Panc1 (cell line): ENCODE measurements around the gene COL6A2. TPM values are rescaled to one million over a fixed set of nuclear protein-coding genes. Genes with fewer than 3 reads are reported as not detected.

ENCODE experiments used
- ATAC-seq: fragments of 200-7000 bp; cut with Tn5 transposase; 2 replicates; pipeline ENCODE4 v1.9.1; 2020; ENCODE audit warnings: mild to moderate bottlenecking, moderate library complexity
- BruUV-seq: library from RNA; stranded (reverse); fragments of 400-500 nt; replicated peaks from 2 replicates; lab custom pipeline; 2021; lab: Mats Ljungman, UMichigan
- CTCF ChIA-PET: fragments of 300-600 bp; sonication (Branson Sonifier 250); formaldehyde crosslinking; loops from one replicate; lab custom pipeline; 2022; ENCODE audit warnings: antibody characterized with exemption; lab: Charles Lee
- POLR2A ChIA-PET: fragments of 300-600 bp; sonication (Branson Sonifier 250); formaldehyde crosslinking; loops from one replicate; lab custom pipeline; 2022; ENCODE audit warnings: antibody characterized with exemption; lab: Charles Lee
- DNase-seq: peaks from one replicate; pipeline ENCODE4 v3.0.0-alpha.2; 2010; ENCODE audit warnings: low read depth, low spot score
- H3K27ac ChIP-seq: 2 replicates; pipeline ENCODE4 v1.5.1; 2011; ENCODE audit warnings: mild to moderate bottlenecking, low read length, inconsistent platforms
- H3K27me3 ChIP-seq: fragments of 200-500 bp; sonication (Bioruptor generic); 2 replicates; pipeline ENCODE4 v1.6.0; 2014; ENCODE audit warnings: low read length, inconsistent platforms; ENCODE audit not compliant: control insufficient read depth, insufficient read depth
- H3K36me3 ChIP-seq: fragments of 200-500 bp; sonication (Bioruptor generic); 2 replicates; pipeline ENCODE4 v1.5.1; 2014; ENCODE audit warnings: inconsistent platforms, mild to moderate bottlenecking, low read length, moderate library complexity; ENCODE audit not compliant: control insufficient read depth, insufficient read depth
- H3K4me1 ChIP-seq: 2 replicates; pipeline ENCODE4 v1.5.1; 2011; ENCODE audit warnings: inconsistent platforms, mild to moderate bottlenecking, low read length, moderate library complexity; ENCODE audit not compliant: control insufficient read depth, insufficient read depth
- H3K4me3 ChIP-seq, 2 experiments: 2 replicates each; pipeline ENCODE4 v1.5.1; 2011 to 2012; ENCODE audit warnings: low read depth in 2 of 2, low read length in 2 of 2, mild to moderate bottlenecking in 2 of 2, inconsistent platforms in 1 of 2, moderate library complexity in 1 of 2
- H3K9me3 ChIP-seq: fragments of 200-500 bp; sonication (Bioruptor generic); 2 replicates; pipeline ENCODE4 v1.5.1; 2014; ENCODE audit warnings: low read depth, mild to moderate bottlenecking, inconsistent platforms, low read length, moderate library complexity; ENCODE audit not compliant: control insufficient read depth, insufficient read depth
- POLR2AphosphoS5 ChIP-seq: IDR thresholded peaks from 2 replicates; pipeline ENCODE4 v1.6.1; 2012; ENCODE audit warnings: mild to moderate bottlenecking, low read depth, low read length, moderate library complexity
- SIN3A ChIP-seq: IDR thresholded peaks from 2 replicates; pipeline ENCODE4 v1.6.1; 2012; ENCODE audit warnings: low read depth, mild to moderate bottlenecking, low read length, moderate library complexity, borderline replicate concordance; ENCODE audit not compliant: insufficient read depth
- TCF7L2 ChIP-seq: IDR thresholded peaks from 2 replicates; pipeline ENCODE4 v1.6.1; 2011; ENCODE audit warnings: mild to moderate bottlenecking, low read depth, low read length, inconsistent platforms
- in situ Hi-C: cut with HindIII; loops from 2 replicates; pipeline ENCODE4 v1.10.0; 2016; ENCODE audit warnings: low sequenced_read_pairs, low pct_unique_long_range_greater_than_20kb
- intact Hi-C: fragments of 100-400 bp; cut with micrococcal nuclease; formaldehyde crosslinking; loops from one replicate; pipeline ENCODE4 v1.10.0; 2022; ENCODE audit not compliant: unreplicated experiment
- total RNA-seq: library from RNA; stranded (reverse); gene quantifications from one replicate; pipeline ENCODE4 v1.2.1, GENCODE V29; 2021; ENCODE audit not compliant: unreplicated experiment
- TF ChIP-seq, protein P1 (sequence below), 2 experiments: IDR thresholded peaks; 2 replicates each; pipeline ENCODE4 v1.6.1; 2011 to 2012; ENCODE audit warnings: low read depth in 2 of 2, control low read depth in 1 of 2, low read length in 1 of 2, mild to moderate bottlenecking in 1 of 2, moderate library complexity in 1 of 2; ENCODE audit not compliant: insufficient read depth in 1 of 2
- TF ChIP-seq, protein P2 (sequence below): fragments of 450-650 bp; IDR thresholded peaks from 2 replicates; pipeline ENCODE4 v1.5.1; 2017; ENCODE audit warnings: mild to moderate bottlenecking

The COL6A2 gene
- total RNA-seq, 1 experiment from 2014 or later: 29.9 TPM

DNA sequence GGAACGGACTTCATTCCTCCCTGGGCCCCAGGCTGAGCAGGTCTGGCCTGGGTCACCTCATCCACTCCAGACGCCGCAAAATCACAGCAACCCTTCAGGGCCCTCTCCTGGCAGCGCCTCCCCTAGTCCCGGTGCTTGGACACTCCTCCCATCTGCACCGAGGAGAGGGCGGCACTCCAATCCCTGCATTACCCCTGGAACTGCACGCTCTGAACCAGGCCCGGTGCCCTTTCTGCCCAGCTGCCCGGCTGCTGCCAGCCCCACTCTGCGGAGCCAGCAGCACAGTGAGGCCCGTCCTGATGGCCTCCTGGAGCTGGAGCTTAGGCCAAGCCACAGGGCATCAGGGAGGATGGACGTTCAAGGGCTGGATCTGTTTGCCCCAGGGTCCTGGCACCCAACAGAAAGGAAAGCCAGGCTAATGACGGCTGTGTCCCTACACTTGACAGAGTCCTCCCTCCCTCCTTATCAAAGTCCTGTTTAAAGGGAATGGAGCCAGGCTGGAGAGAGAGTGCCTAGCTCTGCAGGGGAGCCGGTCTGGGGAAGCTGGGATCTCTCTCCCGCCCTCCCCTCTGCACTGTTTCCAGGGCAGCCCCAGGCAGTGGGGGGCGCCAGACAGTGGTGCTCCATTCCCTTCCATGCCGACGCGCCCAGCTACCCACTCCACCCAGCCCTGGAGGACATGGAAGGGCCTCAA is 12.7 kb downstream of the COL6A2 start:
- no peak overlapping the region for H3K4me3 ChIP-seq
- BruUV-seq: no TSS peak
- no peaks in the 10 kb centered on the region for H3K9me3 ChIP-seq
- no peak for ATAC-seq
- POLR2A ChIA-PET: interaction anchor here (0.7 kb wide), 1 partner anchor 8 kb away, joined by 3 read pairs; no protein-coding TSS in a partner anchor
- TF ChIP-seq SIN3A (no peak), POLR2AphosphoS5 (no peak), TCF7L2 (no peak)
- TF ChIP-seq, protein P1, sequence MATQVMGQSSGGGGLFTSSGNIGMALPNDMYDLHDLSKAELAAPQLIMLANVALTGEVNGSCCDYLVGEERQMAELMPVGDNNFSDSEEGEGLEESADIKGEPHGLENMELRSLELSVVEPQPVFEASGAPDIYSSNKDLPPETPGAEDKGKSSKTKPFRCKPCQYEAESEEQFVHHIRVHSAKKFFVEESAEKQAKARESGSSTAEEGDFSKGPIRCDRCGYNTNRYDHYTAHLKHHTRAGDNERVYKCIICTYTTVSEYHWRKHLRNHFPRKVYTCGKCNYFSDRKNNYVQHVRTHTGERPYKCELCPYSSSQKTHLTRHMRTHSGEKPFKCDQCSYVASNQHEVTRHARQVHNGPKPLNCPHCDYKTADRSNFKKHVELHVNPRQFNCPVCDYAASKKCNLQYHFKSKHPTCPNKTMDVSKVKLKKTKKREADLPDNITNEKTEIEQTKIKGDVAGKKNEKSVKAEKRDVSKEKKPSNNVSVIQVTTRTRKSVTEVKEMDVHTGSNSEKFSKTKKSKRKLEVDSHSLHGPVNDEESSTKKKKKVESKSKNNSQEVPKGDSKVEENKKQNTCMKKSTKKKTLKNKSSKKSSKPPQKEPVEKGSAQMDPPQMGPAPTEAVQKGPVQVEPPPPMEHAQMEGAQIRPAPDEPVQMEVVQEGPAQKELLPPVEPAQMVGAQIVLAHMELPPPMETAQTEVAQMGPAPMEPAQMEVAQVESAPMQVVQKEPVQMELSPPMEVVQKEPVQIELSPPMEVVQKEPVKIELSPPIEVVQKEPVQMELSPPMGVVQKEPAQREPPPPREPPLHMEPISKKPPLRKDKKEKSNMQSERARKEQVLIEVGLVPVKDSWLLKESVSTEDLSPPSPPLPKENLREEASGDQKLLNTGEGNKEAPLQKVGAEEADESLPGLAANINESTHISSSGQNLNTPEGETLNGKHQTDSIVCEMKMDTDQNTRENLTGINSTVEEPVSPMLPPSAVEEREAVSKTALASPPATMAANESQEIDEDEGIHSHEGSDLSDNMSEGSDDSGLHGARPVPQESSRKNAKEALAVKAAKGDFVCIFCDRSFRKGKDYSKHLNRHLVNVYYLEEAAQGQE (IDR thresholded peaks at IDR 0.05; ENCODE audit: insufficient read depth in 1 of 2, low read depth in 2 of 2, low read length in 1 of 2): no peak
- TF ChIP-seq, protein P2, sequence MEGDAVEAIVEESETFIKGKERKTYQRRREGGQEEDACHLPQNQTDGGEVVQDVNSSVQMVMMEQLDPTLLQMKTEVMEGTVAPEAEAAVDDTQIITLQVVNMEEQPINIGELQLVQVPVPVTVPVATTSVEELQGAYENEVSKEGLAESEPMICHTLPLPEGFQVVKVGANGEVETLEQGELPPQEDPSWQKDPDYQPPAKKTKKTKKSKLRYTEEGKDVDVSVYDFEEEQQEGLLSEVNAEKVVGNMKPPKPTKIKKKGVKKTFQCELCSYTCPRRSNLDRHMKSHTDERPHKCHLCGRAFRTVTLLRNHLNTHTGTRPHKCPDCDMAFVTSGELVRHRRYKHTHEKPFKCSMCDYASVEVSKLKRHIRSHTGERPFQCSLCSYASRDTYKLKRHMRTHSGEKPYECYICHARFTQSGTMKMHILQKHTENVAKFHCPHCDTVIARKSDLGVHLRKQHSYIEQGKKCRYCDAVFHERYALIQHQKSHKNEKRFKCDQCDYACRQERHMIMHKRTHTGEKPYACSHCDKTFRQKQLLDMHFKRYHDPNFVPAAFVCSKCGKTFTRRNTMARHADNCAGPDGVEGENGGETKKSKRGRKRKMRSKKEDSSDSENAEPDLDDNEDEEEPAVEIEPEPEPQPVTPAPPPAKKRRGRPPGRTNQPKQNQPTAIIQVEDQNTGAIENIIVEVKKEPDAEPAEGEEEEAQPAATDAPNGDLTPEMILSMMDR: no peak
- no peaks in the 10 kb centered on the region for H3K36me3 ChIP-seq
- no peak overlapping the region for H3K27ac ChIP-seq
- in situ Hi-C loops: no loop called here
- no peak for DNase-seq
- intact Hi-C loops: no loop called here
- CTCF ChIA-PET: no interaction called here
- H3K27me3 ChIP-seq: no peaks in the 10 kb centered on the region
- no peaks in the 10 kb centered on the region for H3K4me1 ChIP-seq

DNA sequence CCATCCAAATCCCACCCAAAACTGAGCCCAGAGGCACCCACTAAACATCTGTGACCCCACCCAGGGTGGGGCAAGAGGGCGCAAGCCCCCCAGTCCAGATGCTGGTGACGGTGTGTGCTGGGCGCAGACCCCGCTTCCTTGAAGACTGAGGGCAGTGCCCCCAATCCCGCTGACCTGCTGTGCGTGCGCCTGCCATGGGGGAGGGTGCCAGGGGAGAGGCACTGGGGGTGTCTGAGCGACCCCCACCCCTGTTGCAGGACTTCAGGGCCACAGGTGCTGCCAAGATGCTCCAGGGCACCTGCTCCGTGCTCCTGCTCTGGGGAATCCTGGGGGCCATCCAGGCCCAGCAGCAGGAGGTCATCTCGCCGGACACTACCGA is 13.3 kb downstream of the COL6A2 start:
- POLR2A ChIA-PET: no interaction called here
- no peak overlapping the region for H3K4me3 ChIP-seq
- no peaks in the 10 kb centered on the region for H3K9me3 ChIP-seq
- no TSS peak for BruUV-seq
- intact Hi-C loops (no loop called here), in situ Hi-C loops (no loop called here)
- CTCF ChIA-PET: no interaction called here
- no peak for ATAC-seq
- no peaks in the 10 kb centered on the region for H3K4me1 ChIP-seq
- no peaks in the 10 kb centered on the region for H3K36me3 ChIP-seq
- no peak overlapping the region for H3K27ac ChIP-seq
- H3K27me3 ChIP-seq: no peaks in the 10 kb centered on the region
- TF ChIP-seq TCF7L2 (no peak), SIN3A (no peak), POLR2AphosphoS5 (no peak)
- TF ChIP-seq, protein P2: no peak
- TF ChIP-seq, protein P1 (IDR thresholded peaks at IDR 0.05; ENCODE audit: insufficient read depth in 1 of 2, low read depth in 2 of 2, low read length in 1 of 2): no peak
- no peak for DNase-seq
